DOHH2 (cell line): ENCODE measurements around the gene AMER3.

ENCODE experiments used
- H3F3A ChIP-seq: fragments of 200-600 bp; sonication (generic), shearing (Covaris generic); 2 replicates; pipeline ENCODE4 v1.6.0; 2016; ENCODE audit warnings: antibody characterized with exemption, mild to moderate bottlenecking; ENCODE audit not compliant: control insufficient read depth, insufficient read depth
- H3K27ac ChIP-seq: fragments of 200-600 bp; sonication (generic); 2 replicates; pipeline ENCODE4 v1.5.1; 2014; ENCODE audit warnings: low read depth, mild to moderate bottlenecking, low read length, moderate library complexity
- H3K27me3 ChIP-seq: fragments of 200-600 bp; sonication (generic); 2 replicates; pipeline ENCODE4 v1.6.1; 2014; ENCODE audit warnings: mild to moderate bottlenecking, low read length, mixed read lengths; ENCODE audit not compliant: control insufficient read depth
- H3K36me3 ChIP-seq: fragments of 200-600 bp; sonication (generic); 2 replicates; pipeline ENCODE4 v1.6.1; 2014; ENCODE audit warnings: mild to moderate bottlenecking, low read length, moderate library complexity, mixed read lengths; ENCODE audit not compliant: control insufficient read depth
- H3K4me1 ChIP-seq: fragments of 200-600 bp; sonication (generic); 2 replicates; pipeline ENCODE4 v1.6.1; 2014; ENCODE audit warnings: mild to moderate bottlenecking, low read length, mixed read lengths; ENCODE audit not compliant: control insufficient read depth
- H3K4me2 ChIP-seq: fragments of 200-600 bp; sonication (generic); 2 replicates; pipeline ENCODE4 v1.6.0; 2014; ENCODE audit warnings: mild to moderate bottlenecking, low read length, moderate library complexity
- H3K4me3 ChIP-seq: fragments of 200-600 bp; sonication (generic); 2 replicates; pipeline ENCODE4 v1.5.1; 2014; ENCODE audit warnings: mild to moderate bottlenecking, low read length, mixed read lengths
- H3K79me2 ChIP-seq: fragments of 200-600 bp; sonication (generic); 2 replicates; pipeline ENCODE4 v1.6.1; 2014; ENCODE audit warnings: mild to moderate bottlenecking, low read length, mixed read lengths; ENCODE audit not compliant: control insufficient read depth
- H3K9me2 ChIP-seq: fragments of 200-600 bp; sonication (generic); replicated peaks from 2 replicates; pipeline ENCODE4 v1.6.1; 2014; ENCODE audit warnings: mild to moderate bottlenecking, low read length, mixed read lengths; ENCODE audit not compliant: control insufficient read depth
- H3K9me3 ChIP-seq: fragments of 200-600 bp; sonication (generic); 2 replicates; pipeline ENCODE4 v1.6.1; 2014; ENCODE audit warnings: antibody characterized with exemption, low read length, mixed read lengths; ENCODE audit not compliant: control insufficient read depth, insufficient read depth
- H4K20me1 ChIP-seq: fragments of 200-600 bp; sonication (generic); 2 replicates; pipeline ENCODE4 v1.6.0; 2014; ENCODE audit warnings: low read depth, mild to moderate bottlenecking, antibody characterized with exemption, low read length, moderate library complexity; ENCODE audit not compliant: control insufficient read depth, insufficient read depth
- EZH2phosphoT487 ChIP-seq: fragments of 200-600 bp; sonication (generic); IDR thresholded peaks from 2 replicates; pipeline ENCODE4 v1.6.1; 2017; ENCODE audit warnings: borderline replicate concordance, mild to moderate bottlenecking, antibody characterized with exemption, low read length, moderate library complexity, mixed read lengths
- TF ChIP-seq, protein P1 (sequence below): fragments of 200-600 bp; sonication (generic); IDR thresholded peaks from one replicate; pipeline ENCODE4 v1.5.1; 2014; ENCODE audit warnings: antibody characterized with exemption, mild to moderate bottlenecking, low read depth, low read length; ENCODE audit not compliant: poor library complexity, severe bottlenecking

AMER3 gene

DNA sequence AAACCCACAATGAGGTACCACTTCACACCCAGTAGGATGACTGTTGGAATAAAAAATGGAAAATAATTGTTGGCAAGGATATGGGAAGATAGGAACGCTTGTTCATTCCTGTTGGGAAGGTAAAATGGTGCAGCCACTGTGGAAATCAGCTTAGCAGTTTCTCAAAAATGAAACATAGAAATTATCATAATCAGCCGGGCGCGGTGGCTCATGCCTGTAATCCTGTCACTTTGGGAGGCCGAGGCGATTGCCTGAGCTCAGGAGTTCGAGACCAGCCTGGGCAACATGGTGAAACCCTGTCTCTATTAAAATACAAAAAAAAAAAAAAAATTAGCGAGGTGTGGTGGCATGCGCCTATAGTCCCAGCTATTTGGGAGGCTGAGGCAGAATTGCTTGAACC lies 23.4 kb downstream of the AMER3 start:
- Histone ChIP-seq H3K9me3 (no peaks in the 10 kb centered on the region), H3K9me2 (no peaks in the 10 kb centered on the region), H3K79me2 (no peaks in the 10 kb centered on the region), H3F3A (no peaks in the 10 kb centered on the region), H3K36me3 (no peaks in the 10 kb centered on the region), H3K27ac (no peak overlapping the region), H3K4me3 (no peak overlapping the region), H3K4me1 (no peaks in the 10 kb centered on the region), H3K4me2 (no peak overlapping the region), H3K27me3 (no peaks in the 10 kb centered on the region), H4K20me1 (no peaks in the 10 kb centered on the region)
- TF ChIP-seq, protein P1, sequence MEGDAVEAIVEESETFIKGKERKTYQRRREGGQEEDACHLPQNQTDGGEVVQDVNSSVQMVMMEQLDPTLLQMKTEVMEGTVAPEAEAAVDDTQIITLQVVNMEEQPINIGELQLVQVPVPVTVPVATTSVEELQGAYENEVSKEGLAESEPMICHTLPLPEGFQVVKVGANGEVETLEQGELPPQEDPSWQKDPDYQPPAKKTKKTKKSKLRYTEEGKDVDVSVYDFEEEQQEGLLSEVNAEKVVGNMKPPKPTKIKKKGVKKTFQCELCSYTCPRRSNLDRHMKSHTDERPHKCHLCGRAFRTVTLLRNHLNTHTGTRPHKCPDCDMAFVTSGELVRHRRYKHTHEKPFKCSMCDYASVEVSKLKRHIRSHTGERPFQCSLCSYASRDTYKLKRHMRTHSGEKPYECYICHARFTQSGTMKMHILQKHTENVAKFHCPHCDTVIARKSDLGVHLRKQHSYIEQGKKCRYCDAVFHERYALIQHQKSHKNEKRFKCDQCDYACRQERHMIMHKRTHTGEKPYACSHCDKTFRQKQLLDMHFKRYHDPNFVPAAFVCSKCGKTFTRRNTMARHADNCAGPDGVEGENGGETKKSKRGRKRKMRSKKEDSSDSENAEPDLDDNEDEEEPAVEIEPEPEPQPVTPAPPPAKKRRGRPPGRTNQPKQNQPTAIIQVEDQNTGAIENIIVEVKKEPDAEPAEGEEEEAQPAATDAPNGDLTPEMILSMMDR, result no peak
- TF ChIP-seq EZH2phosphoT487, result no peak

DNA sequence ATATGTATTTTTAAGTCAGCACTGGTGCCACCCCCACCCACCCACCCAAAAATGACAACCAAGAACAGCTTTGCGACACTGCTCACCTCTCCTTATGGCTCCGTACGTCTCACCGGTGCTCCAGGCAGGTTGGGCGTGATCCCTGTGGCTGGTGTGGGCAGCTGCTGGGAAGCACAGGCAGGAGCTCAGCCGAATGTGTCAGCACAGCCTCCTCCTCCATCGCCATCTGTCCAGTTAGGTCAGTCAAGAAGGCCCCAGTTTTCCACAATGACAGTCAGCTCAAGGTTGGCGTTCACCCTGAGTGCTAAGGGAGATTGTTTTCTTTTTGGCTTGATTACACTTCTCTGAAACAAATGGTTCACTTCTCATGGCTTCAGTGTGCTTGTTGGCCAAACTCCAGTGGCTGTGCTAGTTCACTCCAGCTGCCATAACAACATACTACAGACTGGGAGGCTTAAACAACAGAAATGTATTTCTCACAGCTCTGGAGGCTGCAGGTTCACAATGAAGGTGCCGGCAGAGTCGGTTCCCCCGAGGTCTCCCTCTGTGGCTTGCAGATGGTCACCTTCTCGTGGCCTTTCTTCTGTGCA lies 30.2 kb downstream of the AMER3 start:
- no peaks in the 10 kb centered on the region for H3K79me2 ChIP-seq
- peaks cover 4% of the 10 kb centered on the region; the same call in 1 of the 2 replicates for H3K27me3 ChIP-seq
- no peak overlapping the region for H3K27ac ChIP-seq
- TF ChIP-seq, protein P1, result no peak
- TF ChIP-seq EZH2phosphoT487, result no peak
- no peaks in the 10 kb centered on the region for H4K20me1 ChIP-seq
- no peaks in the 10 kb centered on the region for H3F3A ChIP-seq
- H3K4me3 ChIP-seq, result no peak overlapping the region
- no peaks in the 10 kb centered on the region for H3K9me2 ChIP-seq
- H3K36me3 ChIP-seq, result no peaks in the 10 kb centered on the region
- H3K4me1 ChIP-seq, result no peaks in the 10 kb centered on the region
- H3K9me3 ChIP-seq, result no peaks in the 10 kb centered on the region
- H3K4me2 ChIP-seq, result no peak overlapping the region

DNA sequence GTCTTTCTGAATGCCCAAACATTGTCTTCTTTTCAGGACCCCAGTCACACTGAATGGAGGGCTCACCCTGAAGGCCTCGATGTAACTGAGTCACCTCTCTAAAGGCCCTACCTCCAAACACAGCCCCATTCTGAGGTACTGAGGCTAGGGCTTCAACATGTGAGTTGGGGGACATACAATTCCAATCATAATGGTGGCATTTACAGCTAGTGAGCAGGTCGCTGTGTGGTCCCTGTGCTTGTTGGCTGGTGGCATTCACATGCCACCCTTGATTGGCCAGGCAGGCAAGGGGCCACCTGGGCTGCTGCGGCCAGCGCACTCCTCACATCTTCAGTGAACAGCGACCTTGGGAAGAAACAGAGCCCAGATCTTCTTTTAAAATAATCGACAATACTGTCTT lies 30.7 kb downstream of the AMER3 start:
- no peak overlapping the region for H3K27ac ChIP-seq
- no peaks in the 10 kb centered on the region for H3K36me3 ChIP-seq
- no peaks in the 10 kb centered on the region for H3K9me3 ChIP-seq
- no peaks in the 10 kb centered on the region for H4K20me1 ChIP-seq
- no peaks in the 10 kb centered on the region for H3K79me2 ChIP-seq
- H3F3A ChIP-seq, result no peaks in the 10 kb centered on the region
- peaks cover 4% of the 10 kb centered on the region; the same call in 1 of the 2 replicates for H3K27me3 ChIP-seq
- H3K9me2 ChIP-seq, result no peaks in the 10 kb centered on the region
- H3K4me1 ChIP-seq, result no peaks in the 10 kb centered on the region
- no peak for TF ChIP-seq EZH2phosphoT487
- TF ChIP-seq, protein P1, result no peak
- H3K4me2 ChIP-seq, result no peak overlapping the region
- no peak overlapping the region for H3K4me3 ChIP-seq

DNA sequence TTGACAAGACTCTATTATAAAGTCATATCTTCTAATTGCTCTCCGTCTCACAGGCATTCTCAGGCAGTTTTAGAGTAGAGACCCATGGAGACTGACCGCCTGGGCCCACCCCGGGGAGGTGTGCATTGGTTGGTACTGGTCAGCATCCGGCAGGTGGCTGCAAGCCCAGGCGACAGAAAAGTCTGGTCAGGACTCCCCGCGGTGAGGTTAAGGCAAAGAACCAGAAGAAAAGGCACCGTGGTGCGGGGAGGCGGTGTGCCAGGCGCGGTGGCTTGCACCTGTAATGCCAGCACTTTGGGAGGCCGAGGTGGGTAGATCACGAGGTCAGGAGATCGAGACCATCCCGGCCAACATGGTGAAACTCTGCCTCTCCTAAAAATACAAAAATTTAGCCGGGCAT lies 32.5 kb downstream of the AMER3 start:
- Histone ChIP-seq H3K36me3 (no peaks in the 10 kb centered on the region), H3K4me1 (no peaks in the 10 kb centered on the region)

More for the DNA sequence above, 32.5 kb downstream of the AMER3 start:
- H3K27ac ChIP-seq, result no peak overlapping the region
- H4K20me1 ChIP-seq, result no peaks in the 10 kb centered on the region
- no peaks in the 10 kb centered on the region for H3K9me2 ChIP-seq
- H3K9me3 ChIP-seq, result no peaks in the 10 kb centered on the region
- no peaks in the 10 kb centered on the region for H3K79me2 ChIP-seq
- H3K4me3 ChIP-seq, result no peak overlapping the region
- TF ChIP-seq, protein P1, result no peak
- TF ChIP-seq EZH2phosphoT487, result no peak
- H3F3A ChIP-seq, result no peaks in the 10 kb centered on the region
- no peak overlapping the region for H3K4me2 ChIP-seq
- peaks cover 4% of the 10 kb centered on the region; the same call in 1 of the 2 replicates for H3K27me3 ChIP-seq
